GM21723 (cell line): ENCODE measurements around the gene FOXO3B.
"Not testable (repeated sequence)": the region's sequence is repeated elsewhere in the genome, so short reads cannot be mapped to it uniquely, and the experiment has no call there.

ENCODE experiments used
- ATAC-seq: cut with Tn5 transposase; IDR thresholded peaks from one replicate; pipeline ENCODE4 v1.9.1; 2021; ENCODE audit warnings: mild to moderate bottlenecking, moderate library complexity; ENCODE audit not compliant: unreplicated experiment

FOXO3B gene

GRCh38 chr17:18661924-18662624 is 20.0 kb downstream of the FOXO3B start:
- not testable (repeated sequence) for ATAC-seq

- ATAC-seq = not testable (repeated sequence)
Observed at GRCh38 chr17:18650094-18650493, 32.0 kb downstream of the FOXO3B start.

GRCh38 chr17:18644291-18644690 is 37.8 kb downstream of the FOXO3B start, which contains the start of gene TBC1D28:
TBC1D28 (minus strand) TSS chr17:18644391; CDS start chr17:18641352, 3,039 bp downstream.
- not testable (repeated sequence) for ATAC-seq

- ATAC-seq = not testable (repeated sequence)
Observed at GRCh38 chr17:18643124-18643523, 39.0 kb downstream of the FOXO3B start.

GRCh38 chr17:18638357-18638756 is 43.8 kb downstream of the FOXO3B start:
- ATAC-seq = not testable (repeated sequence)

- not testable (repeated sequence) for ATAC-seq
Observed at GRCh38 chr17:18636237-18636636, 45.9 kb downstream of the FOXO3B start.

GRCh38 chr17:18635773-18636172 is 46.3 kb downstream of the FOXO3B start:
- not testable (repeated sequence) for ATAC-seq

GRCh38 chr17:18634550-18635263 is 47.4 kb downstream of the FOXO3B start:
- ATAC-seq = not testable (repeated sequence)
